ENCODE data around the gene MPEG1. TPM values are rescaled to one million over a fixed set of nuclear protein-coding genes. Genes with fewer than 3 reads are reported as not detected.
A peak's percentile ranks its signal among the peaks of the same experiment; 100 is the strongest.

MPEG1 gene
- not detected in 2 replicates for total RNA-seq (2014; rRNA removed; shearing (Covaris generic))

GRCh38 chr11:59212744-59213631, at the start of gene MPEG1:
Gene MPEG1, minus strand, starts transcription at chr11:59212927. Its CDS starts 62 bp downstream, at chr11:59212865.
- DNase-seq (ENCODE audit: low spot score), result no peak

- no peak for DNase-seq (ENCODE audit: low spot score)
Measured at GRCh38 chr11:59262177-59262818, 49.6 kb upstream of the MPEG1 start.

- DNase-seq (ENCODE audit: low spot score), result peak; percentile 35
Measured at GRCh38 chr11:59261150-59261549, 48.4 kb upstream of the MPEG1 start.

GRCh38 chr11:59259867-59260475, 47.2 kb upstream of the MPEG1 start:
- no peak for DNase-seq (ENCODE audit: low spot score)

- DNase-seq (ENCODE audit: low spot score), result no peak
Measured at GRCh38 chr11:59259047-59259446, 46.3 kb upstream of the MPEG1 start.

GRCh38 chr11:59255281-59255680, 42.6 kb upstream of the MPEG1 start:
- no peak for DNase-seq (ENCODE audit: low spot score)

- DNase-seq (ENCODE audit: low spot score), result no peak
Measured at GRCh38 chr11:59254286-59254685, 41.6 kb upstream of the MPEG1 start.

GRCh38 chr11:59253001-59253400, 40.3 kb upstream of the MPEG1 start:
- DNase-seq (ENCODE audit: low spot score), result no peak

GRCh38 chr11:59249535-59249934, 36.8 kb upstream of the MPEG1 start:
- no peak for DNase-seq (ENCODE audit: low spot score)

- no peak for DNase-seq (ENCODE audit: low spot score)
Measured at GRCh38 chr11:59247531-59248227, 35.0 kb upstream of the MPEG1 start.

GRCh38 chr11:59243633-59244032, 30.9 kb upstream of the MPEG1 start:
- DNase-seq (ENCODE audit: low spot score), result no peak

- no peak for DNase-seq (ENCODE audit: low spot score)
Measured at GRCh38 chr11:59240322-59240721, 27.6 kb upstream of the MPEG1 start.

- DNase-seq (ENCODE audit: low spot score), result no peak
Measured at GRCh38 chr11:59226396-59226795, 13.7 kb upstream of the MPEG1 start.

- no peak for DNase-seq (ENCODE audit: low spot score)
Measured at GRCh38 chr11:59225017-59225416, 12.3 kb upstream of the MPEG1 start.

GRCh38 chr11:59224351-59224928, 11.7 kb upstream of the MPEG1 start:
- peak; percentile 40 for DNase-seq (ENCODE audit: low spot score)

GRCh38 chr11:59223611-59224010, 10.9 kb upstream of the MPEG1 start:
- DNase-seq (ENCODE audit: low spot score), result no peak

GRCh38 chr11:59223177-59223576, 10.4 kb upstream of the MPEG1 start:
- no peak for DNase-seq (ENCODE audit: low spot score)

- DNase-seq (ENCODE audit: low spot score), result no peak
Measured at GRCh38 chr11:59222464-59223060, 9.8 kb upstream of the MPEG1 start.

GRCh38 chr11:59221441-59221840, 8.7 kb upstream of the MPEG1 start:
- DNase-seq (ENCODE audit: low spot score), result no peak

- DNase-seq (ENCODE audit: low spot score), result no peak
Measured at GRCh38 chr11:59219836-59220235, 7.1 kb upstream of the MPEG1 start.

- no peak for DNase-seq (ENCODE audit: low spot score)
Measured at GRCh38 chr11:59218893-59219292, 6.2 kb upstream of the MPEG1 start.

Data from HT-29 (cell line).